Measurements from ENCODE around the gene LY6G6C. TPM values are rescaled to one million over a fixed set of nuclear protein-coding genes. Genes with fewer than 3 reads are reported as not detected.
A peak's percentile ranks its signal among the peaks of the same experiment; 100 is the strongest.

The LY6G6C gene
- polyA plus RNA-seq, 3 donors = 0.27 TPM; not detected in 2

DNA sequence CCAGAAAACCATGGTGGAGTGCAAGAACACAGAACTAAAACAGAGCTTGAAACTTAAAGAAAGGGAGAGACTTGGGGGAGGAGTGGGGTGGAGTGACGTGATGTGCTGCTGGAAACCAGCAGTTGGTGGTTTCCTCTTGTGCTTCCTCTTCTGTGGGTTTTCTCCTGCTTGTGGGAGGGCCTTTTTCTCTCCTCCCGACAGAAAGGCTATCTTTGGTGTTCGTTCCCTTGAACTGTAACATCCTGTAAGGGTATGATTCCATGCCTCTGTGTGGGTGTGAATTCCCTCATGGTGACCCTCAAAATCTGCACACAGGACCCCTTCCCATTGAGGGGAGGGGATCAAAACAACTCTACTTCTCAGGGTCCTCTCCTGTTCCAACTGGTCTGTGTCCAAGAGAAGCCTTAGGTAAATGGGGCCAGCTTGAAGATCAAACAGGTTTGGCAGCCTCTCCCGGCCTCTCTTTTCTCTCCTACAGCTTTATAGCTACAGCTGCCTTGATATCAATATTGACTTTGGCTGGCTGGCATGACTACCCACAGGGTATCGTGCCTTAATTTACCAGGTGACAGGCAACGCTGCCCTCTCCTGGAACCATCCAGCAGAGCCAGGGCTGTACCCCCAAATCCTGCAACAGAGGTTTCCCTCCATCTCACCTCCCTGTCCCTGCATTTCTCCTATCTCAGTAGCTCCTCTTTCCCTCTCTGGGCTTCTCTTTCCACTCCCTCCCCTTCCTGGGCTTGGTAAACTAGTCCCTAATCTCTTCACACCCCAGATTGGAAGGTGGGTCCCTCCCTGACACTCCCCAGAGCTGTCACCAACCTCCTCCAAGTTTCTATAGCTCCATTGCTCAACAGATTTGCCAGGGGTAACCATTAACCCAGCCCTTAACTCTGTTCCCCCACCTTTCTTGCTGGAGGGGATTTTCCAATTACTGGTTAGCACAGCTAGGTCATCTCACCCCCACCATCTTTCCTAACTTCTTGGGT is 16.7 kb upstream of the LY6G6C start:
- H3K4me2 ChIP-seq (replicated peaks; ENCODE audit: extremely low read depth, low read length, poor library complexity, severe bottlenecking) = peak overlapping the region; percentile 94
- H3K36me3 ChIP-seq (replicated peaks in 1 of 2; ENCODE audit: control insufficient read depth in 1 of 2, insufficient read depth in 2 of 2, low read length in 2 of 2) = peaks cover 10 to 20% of the 10 kb centered on the region in 2 donors
- peak overlapping the region; percentile 16 for H2AFZ ChIP-seq (ENCODE audit: insufficient read depth, low read depth, low read length, poor library complexity, severe bottlenecking)
- Mint-ChIP-seq H3K36me3 (peaks cover 16 to 26% of the 10 kb centered on the region in 2 donors), H3K4me1 (peaks cover 60% of the 10 kb centered on the region), H3K4me3 (peak overlapping the region; percentile 99 to 100), H3K27me3 (ENCODE audit: low read depth in 3 of 3) (peaks cover 0 to 5% (median 2%) of the 10 kb centered on the region in 3 donors), H3K9me3 (peaks cover 0 to 2% (median 0%) of the 10 kb centered on the region in 7 donors), H3K27ac (peak overlapping the region; percentile 95 to 100 (median 99))
- peaks cover 57 to 67% of the 10 kb centered on the region in 2 donors for H3K4me1 ChIP-seq (ENCODE audit: control insufficient read depth in 1 of 2, insufficient read depth in 2 of 2, low read length in 2 of 2)
- peak overlapping the region; percentile 91 to 99 for H3K27ac ChIP-seq (ENCODE audit: low read depth in 1 of 2, low read length in 2 of 2)
- TF ChIP-seq, protein P1, sequence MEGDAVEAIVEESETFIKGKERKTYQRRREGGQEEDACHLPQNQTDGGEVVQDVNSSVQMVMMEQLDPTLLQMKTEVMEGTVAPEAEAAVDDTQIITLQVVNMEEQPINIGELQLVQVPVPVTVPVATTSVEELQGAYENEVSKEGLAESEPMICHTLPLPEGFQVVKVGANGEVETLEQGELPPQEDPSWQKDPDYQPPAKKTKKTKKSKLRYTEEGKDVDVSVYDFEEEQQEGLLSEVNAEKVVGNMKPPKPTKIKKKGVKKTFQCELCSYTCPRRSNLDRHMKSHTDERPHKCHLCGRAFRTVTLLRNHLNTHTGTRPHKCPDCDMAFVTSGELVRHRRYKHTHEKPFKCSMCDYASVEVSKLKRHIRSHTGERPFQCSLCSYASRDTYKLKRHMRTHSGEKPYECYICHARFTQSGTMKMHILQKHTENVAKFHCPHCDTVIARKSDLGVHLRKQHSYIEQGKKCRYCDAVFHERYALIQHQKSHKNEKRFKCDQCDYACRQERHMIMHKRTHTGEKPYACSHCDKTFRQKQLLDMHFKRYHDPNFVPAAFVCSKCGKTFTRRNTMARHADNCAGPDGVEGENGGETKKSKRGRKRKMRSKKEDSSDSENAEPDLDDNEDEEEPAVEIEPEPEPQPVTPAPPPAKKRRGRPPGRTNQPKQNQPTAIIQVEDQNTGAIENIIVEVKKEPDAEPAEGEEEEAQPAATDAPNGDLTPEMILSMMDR (IDR thresholded peaks at IDR 0.05) = no peak
- H3K4me3 ChIP-seq (replicated peaks in 1 of 3; ENCODE audit: low read depth in 2 of 3, low read length in 3 of 3) = peak overlapping the region; percentile 1 to 100 (median 96)
- H4K20me1 ChIP-seq (ENCODE audit: insufficient read depth, low read length) = peaks cover 17% of the 10 kb centered on the region
- intact Hi-C loops (cut with micrococcal nuclease) = loop anchor here in 1 of 2 donors (2.0 to 10.0 kb wide), 4 partner anchors 31 to 193 kb away; partner anchors contain the start of genes ATP6V1G2, CSNK2B, DDX39B and LY6G5B
- H3K79me2 ChIP-seq (ENCODE audit: insufficient read depth, low read length) = peaks cover 60% of the 10 kb centered on the region
- 0% methylated on average over 4 of the region's 6 CpGs for WGBS (ENCODE audit: insufficient coverage)
- H3K9ac ChIP-seq (ENCODE audit: insufficient read depth, low read length, poor library complexity, severe bottlenecking) = peak overlapping the region; percentile 89
- H3K27me3 ChIP-seq (ENCODE audit: control insufficient read depth in 2 of 2, insufficient read depth in 2 of 2, low read length in 2 of 2) = no peaks in the 10 kb centered on the region
- DNase-seq = peak; percentile 88 to 94 (median 90)
- H3K9me3 ChIP-seq (replicated peaks in 1 of 2; ENCODE audit: control insufficient read depth in 1 of 2, insufficient read depth in 1 of 2, low read length in 2 of 2) = no peaks in the 10 kb centered on the region

DNA sequence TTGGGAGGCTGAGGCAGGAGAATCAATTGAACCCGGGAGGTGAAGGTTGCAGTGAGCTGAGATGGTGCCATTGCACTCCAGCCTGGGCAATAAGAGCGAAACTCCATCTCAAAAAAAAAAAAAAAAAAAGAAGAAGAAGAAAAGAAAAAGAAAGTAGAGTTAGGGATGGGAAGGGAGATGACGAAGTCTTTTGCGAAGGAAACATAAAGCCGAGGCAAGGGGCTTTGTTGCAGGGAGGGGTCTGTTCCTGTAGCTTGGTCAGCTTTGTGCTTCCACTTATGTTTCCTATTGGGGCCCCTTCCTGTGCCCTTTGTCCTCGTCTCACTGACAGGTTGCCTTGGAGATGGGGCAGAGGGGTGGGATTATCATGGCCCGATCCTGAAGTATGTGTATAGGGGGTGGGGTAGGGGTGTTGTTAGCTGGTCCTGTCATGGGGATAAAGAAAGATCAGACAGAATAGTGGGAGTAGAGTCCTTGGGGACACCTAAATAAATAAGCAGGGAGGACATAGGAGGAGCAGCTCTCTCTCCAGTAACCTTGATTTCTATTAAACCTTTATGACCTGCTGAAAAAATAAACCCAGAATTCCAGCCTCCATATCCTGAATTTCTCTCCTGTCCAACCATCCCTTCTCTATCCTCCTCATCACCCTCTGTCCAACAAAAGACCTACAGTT is 15.9 kb upstream of the LY6G6C start:
- H3K27ac ChIP-seq (ENCODE audit: low read depth in 1 of 2, low read length in 2 of 2) = peak overlapping the region; percentile 91 to 99
- H3K4me3 Mint-ChIP-seq = peak overlapping the region; percentile 99 to 100
- intact Hi-C loops (cut with micrococcal nuclease) = loop anchor here in 1 of 2 donors (5.0 to 10.0 kb wide), 3 partner anchors 57 to 193 kb away; partner anchors contain the start of genes ATP6V1G2, CSNK2B, DDX39B and LY6G5B
- peak overlapping the region; percentile 94 for H3K4me2 ChIP-seq (replicated peaks; ENCODE audit: extremely low read depth, low read length, poor library complexity, severe bottlenecking)
- TF ChIP-seq, protein P1 (IDR thresholded peaks at IDR 0.05) = no peak
- peak; percentile 34 to 57 (median 42) for DNase-seq
- peaks cover 0 to 5% (median 2%) of the 10 kb centered on the region in 3 donors for H3K27me3 Mint-ChIP-seq (ENCODE audit: low read depth in 3 of 3)
- H4K20me1 ChIP-seq (ENCODE audit: insufficient read depth, low read length) = peaks cover 24% of the 10 kb centered on the region
- peak overlapping the region; percentile 95 to 100 (median 99) for H3K27ac Mint-ChIP-seq
- peak overlapping the region; percentile 89 for H3K9ac ChIP-seq (ENCODE audit: insufficient read depth, low read length, poor library complexity, severe bottlenecking)
- peaks cover 18 to 21% of the 10 kb centered on the region in 2 donors for H3K36me3 ChIP-seq (replicated peaks in 1 of 2; ENCODE audit: control insufficient read depth in 1 of 2, insufficient read depth in 2 of 2, low read length in 2 of 2)
- peak overlapping the region; percentile 74 to 100 (median 96) for H3K4me3 ChIP-seq (replicated peaks in 1 of 3; ENCODE audit: low read depth in 2 of 3, low read length in 3 of 3)
- peaks cover 68% of the 10 kb centered on the region for H3K79me2 ChIP-seq (ENCODE audit: insufficient read depth, low read length)
- 0% methylated on average over 6 of the region's 7 CpGs for WGBS (ENCODE audit: insufficient coverage)
- peaks cover 24% of the 10 kb centered on the region in 2 donors for H3K36me3 Mint-ChIP-seq
- no peaks in the 10 kb centered on the region for H3K9me3 ChIP-seq (replicated peaks in 1 of 2; ENCODE audit: control insufficient read depth in 1 of 2, insufficient read depth in 1 of 2, low read length in 2 of 2)
- peak overlapping the region; percentile 16 for H2AFZ ChIP-seq (ENCODE audit: insufficient read depth, low read depth, low read length, poor library complexity, severe bottlenecking)
- H3K27me3 ChIP-seq (ENCODE audit: control insufficient read depth in 2 of 2, insufficient read depth in 2 of 2, low read length in 2 of 2) = no peaks in the 10 kb centered on the region
- H3K4me1 Mint-ChIP-seq = peaks cover 63% of the 10 kb centered on the region
- peaks cover 62 to 75% of the 10 kb centered on the region in 2 donors for H3K4me1 ChIP-seq (ENCODE audit: control insufficient read depth in 1 of 2, insufficient read depth in 2 of 2, low read length in 2 of 2)
- H3K9me3 Mint-ChIP-seq = peaks cover 0 to 2% (median 0%) of the 10 kb centered on the region in 7 donors

All from CD14-positive monocyte (primary cell).